T-helper 2 cell treated with Interferon-gamma antibody and Interleukin-4, amounts not matched to agents 5 μg/mL and 100 μg/mL, for 36 hours (primary cell): ENCODE results near the gene GATA5.

Source experiments
- DNase-seq: peaks from one replicate; pipeline ENCODE4 v3.0.0; 2021; ENCODE audit warnings: low spot score
- H3K27ac Mint-ChIP-seq: one replicate; pipeline ENCODE4 v1.8.0; 2021; ENCODE audit warnings: mild to moderate bottlenecking, mixed read lengths
- H3K27me3 Mint-ChIP-seq: one replicate; pipeline ENCODE4 v1.8.0; 2021; ENCODE audit warnings: low read depth, mixed read lengths
- H3K36me3 Mint-ChIP-seq: one replicate; pipeline ENCODE4 v1.8.0; 2021; ENCODE audit warnings: low read depth, mixed read lengths
- H3K4me1 Mint-ChIP-seq: one replicate; pipeline ENCODE4 v1.8.0; 2021; ENCODE audit warnings: low read depth, mixed read lengths
- H3K4me3 Mint-ChIP-seq: one replicate; pipeline ENCODE4 v1.8.0; 2022; ENCODE audit warnings: mild to moderate bottlenecking, moderate library complexity, mixed read lengths
- H3K9me3 Mint-ChIP-seq: one replicate; pipeline ENCODE4 v1.8.0; 2021; ENCODE audit warnings: mixed read lengths

GATA5 gene

DNA sequence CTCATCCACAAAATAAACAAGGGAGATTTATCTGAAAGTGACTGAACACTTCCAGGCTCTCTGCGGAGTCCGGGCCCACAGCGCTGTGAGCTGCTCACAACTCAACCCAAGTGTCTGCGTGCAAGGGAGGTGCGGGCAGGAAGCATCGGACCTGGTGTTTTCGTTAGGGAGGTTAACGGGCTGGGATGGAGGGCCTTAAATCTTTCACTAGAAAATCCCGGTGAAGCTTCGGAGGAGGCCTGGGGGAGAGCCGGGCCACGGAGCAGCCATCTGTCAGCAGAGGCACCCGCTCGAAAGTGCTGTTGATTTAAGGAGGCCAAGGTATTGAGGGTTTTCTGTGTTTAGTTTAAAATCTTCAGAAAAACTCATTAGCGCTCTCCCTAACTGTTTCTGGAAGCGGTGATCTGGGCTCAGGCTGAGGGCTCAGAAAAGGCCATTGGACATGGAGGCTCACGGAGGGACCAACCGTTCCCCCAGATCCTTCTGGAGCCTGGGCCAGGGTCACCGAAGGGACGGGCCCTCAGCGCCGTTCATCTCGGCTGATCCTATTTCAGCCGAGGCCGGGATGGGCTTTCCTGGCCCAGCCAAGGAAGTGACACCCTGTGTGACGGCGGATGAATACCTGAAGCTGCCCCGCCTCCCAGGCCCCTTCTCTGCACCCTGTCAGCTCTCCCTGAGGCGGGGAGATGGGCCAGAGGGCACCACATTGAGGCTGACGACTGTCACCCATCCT lies 20.7 kb downstream of the GATA5 start:
- Mint-ChIP-seq H3K4me1 (no peaks in the 10 kb centered on the region), H3K4me3 (no peak overlapping the region), H3K9me3 (no peaks in the 10 kb centered on the region), H3K36me3 (no peaks in the 10 kb centered on the region), H3K27ac (no peak overlapping the region), H3K27me3 (peaks cover 2% of the 10 kb centered on the region)
- DNase-seq = no peak

DNA sequence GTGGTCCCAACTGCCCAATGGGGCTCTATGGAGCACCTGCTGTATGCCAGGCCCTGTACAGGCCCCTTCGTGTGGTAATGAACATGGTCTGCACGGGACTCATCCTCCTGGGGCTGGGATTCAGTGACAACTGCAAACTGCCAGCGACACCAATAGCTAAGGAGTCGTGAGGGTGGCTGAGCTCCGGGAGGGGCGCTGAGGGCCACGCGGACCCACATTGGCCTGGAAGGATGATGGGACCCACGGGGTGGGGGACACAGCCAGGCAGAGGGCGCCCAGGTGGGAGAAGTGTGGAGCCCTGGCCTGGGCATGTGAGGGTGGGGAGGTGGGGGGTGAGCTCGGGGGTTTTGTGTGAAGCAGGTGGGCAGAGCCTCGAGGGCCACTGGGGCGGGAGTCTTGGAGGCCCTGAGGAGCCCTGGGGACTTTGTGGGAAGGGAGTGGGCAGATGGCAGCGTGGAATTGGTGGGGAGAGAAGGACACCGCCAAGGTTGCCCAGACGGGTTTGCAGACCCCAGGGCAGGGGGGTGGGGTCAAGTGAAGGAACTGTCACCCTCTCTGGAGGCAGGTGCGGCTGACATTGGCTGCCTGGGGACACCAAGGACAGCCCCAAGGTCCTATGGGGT lies 22.5 kb downstream of the GATA5 start:
- Mint-ChIP-seq H3K4me1 (no peaks in the 10 kb centered on the region), H3K36me3 (no peaks in the 10 kb centered on the region), H3K27me3 (peaks cover 2% of the 10 kb centered on the region)

GRCh38 chr20:62452475-62453095 lies 23.2 kb downstream of the GATA5 start:
- Mint-ChIP-seq H3K27ac (no peak overlapping the region), H3K36me3 (no peaks in the 10 kb centered on the region)

More for the DNA sequence above, 22.5 kb downstream of the GATA5 start:
- DNase-seq = no peak
- H3K4me3 Mint-ChIP-seq = no peak overlapping the region
- H3K27ac Mint-ChIP-seq = no peak overlapping the region
- H3K9me3 Mint-ChIP-seq = no peaks in the 10 kb centered on the region

DNA sequence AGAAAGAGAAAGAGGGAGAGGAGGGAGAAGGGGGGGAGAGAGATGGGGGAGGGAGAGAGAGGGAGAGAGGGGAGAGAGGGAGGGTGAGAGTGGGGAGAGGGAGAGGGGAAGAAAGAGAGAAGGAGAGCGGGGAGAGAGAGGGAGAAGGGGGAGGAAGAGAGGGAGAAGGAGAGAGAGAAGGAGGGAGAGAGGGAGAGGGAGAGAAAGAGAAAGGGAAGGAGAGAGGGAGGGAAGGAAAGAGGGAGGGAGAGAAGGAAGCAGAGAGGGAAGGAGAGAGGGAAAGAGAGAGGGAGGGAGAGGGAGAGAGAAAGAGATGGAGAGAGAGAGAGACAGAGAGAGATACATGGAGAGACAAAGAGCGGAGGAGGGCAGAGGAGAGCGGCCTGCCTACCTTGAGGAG lies 23.8 kb downstream of the GATA5 start:
- no peaks in the 10 kb centered on the region for H3K4me1 Mint-ChIP-seq
- DNase-seq = no peak
- H3K9me3 Mint-ChIP-seq = no peaks in the 10 kb centered on the region
- H3K4me3 Mint-ChIP-seq = no peak overlapping the region
- H3K36me3 Mint-ChIP-seq = no peaks in the 10 kb centered on the region
- peaks cover 2% of the 10 kb centered on the region for H3K27me3 Mint-ChIP-seq
- no peak overlapping the region for H3K27ac Mint-ChIP-seq

More at GRCh38 chr20:62452475-62453095, 23.2 kb downstream of the GATA5 start:
- no peak for DNase-seq
- Mint-ChIP-seq H3K9me3 (no peaks in the 10 kb centered on the region), H3K4me1 (no peaks in the 10 kb centered on the region), H3K27me3 (peaks cover 2% of the 10 kb centered on the region), H3K4me3 (no peak overlapping the region)

DNA sequence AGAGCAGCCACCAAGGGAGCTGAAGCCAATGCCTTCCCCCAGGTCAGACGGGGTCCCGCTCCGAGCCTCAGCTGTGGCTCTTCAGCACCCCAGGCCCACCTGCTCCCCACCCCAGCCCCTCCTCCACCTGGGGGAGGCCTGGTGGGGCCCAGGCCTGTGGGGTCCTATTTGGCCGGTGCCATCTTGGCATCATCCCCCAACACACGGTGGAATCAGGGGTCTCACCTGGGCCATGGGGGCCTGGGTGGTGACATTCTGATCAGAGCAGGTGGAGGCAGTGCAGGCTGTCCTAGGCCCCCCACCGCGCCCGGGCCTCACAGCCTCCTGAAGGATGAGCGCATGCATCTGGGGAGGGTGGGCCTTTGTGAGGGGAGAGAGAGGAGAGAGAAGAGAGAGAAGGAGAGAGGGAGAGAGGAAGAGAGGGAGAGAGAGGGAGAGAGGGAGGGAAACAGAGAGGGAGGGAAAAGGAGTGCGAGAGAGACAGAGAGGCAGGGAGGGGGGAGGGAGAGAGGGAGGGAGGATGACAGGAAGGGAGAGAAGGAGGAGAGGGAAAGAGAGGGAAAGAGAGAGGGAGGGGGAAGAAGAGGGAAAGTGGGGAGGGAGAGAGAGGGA lies 24.5 kb downstream of the GATA5 start:
- peaks cover 2% of the 10 kb centered on the region for H3K27me3 Mint-ChIP-seq
- H3K4me3 Mint-ChIP-seq = no peak overlapping the region
- H3K36me3 Mint-ChIP-seq = no peaks in the 10 kb centered on the region
- H3K9me3 Mint-ChIP-seq = no peaks in the 10 kb centered on the region
- no peak overlapping the region for H3K27ac Mint-ChIP-seq
- no peak for DNase-seq
- H3K4me1 Mint-ChIP-seq = no peaks in the 10 kb centered on the region

DNA sequence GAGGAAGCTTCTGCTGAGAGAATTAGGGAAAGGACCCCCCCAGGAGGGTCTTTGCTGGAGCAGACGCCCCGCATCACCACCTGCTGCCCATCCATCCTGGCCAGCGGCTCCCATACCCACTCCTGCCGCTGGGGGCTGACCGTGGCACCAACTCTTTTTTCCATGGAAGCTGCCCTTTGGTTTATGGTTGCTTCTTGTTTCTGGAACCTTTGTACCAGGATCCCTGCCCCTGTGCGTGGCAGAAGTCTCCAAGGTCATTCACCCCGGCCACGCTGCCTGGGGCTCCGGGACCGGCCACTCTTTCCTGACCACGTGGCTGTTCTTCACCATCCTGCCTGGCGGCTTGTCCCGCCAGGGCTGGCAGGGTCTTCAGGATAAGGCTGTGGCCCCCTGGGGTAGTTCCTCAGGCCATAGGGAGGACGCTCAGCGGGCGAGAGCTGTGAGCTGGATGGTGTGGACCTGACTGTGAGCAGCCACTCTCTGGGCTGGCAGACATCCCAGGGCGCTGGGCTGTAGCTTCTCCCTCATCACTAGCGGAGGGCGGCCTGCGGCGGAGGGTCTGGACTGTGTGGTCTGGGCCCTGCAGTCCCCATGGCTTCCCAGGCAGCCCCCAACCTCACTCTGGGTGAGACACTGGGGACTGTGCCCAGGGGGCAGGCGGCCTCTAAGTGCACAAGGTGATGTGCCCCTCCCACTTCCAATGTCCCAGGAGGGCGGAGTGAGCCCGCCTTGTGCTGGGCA lies 25.7 kb downstream of the GATA5 start:
- Mint-ChIP-seq H3K36me3 (no peaks in the 10 kb centered on the region), H3K9me3 (no peaks in the 10 kb centered on the region), H3K27me3 (no peaks in the 10 kb centered on the region), H3K27ac (no peak overlapping the region), H3K4me1 (no peaks in the 10 kb centered on the region), H3K4me3 (no peak overlapping the region)
- no peak for DNase-seq

GRCh38 chr20:62448788-62449187 lies 27.0 kb downstream of the GATA5 start:
- H3K4me1 Mint-ChIP-seq = no peaks in the 10 kb centered on the region
- no peaks in the 10 kb centered on the region for H3K36me3 Mint-ChIP-seq
- H3K27me3 Mint-ChIP-seq = no peaks in the 10 kb centered on the region
- no peak overlapping the region for H3K4me3 Mint-ChIP-seq
- no peak for DNase-seq
- no peaks in the 10 kb centered on the region for H3K9me3 Mint-ChIP-seq
- H3K27ac Mint-ChIP-seq = no peak overlapping the region

DNA sequence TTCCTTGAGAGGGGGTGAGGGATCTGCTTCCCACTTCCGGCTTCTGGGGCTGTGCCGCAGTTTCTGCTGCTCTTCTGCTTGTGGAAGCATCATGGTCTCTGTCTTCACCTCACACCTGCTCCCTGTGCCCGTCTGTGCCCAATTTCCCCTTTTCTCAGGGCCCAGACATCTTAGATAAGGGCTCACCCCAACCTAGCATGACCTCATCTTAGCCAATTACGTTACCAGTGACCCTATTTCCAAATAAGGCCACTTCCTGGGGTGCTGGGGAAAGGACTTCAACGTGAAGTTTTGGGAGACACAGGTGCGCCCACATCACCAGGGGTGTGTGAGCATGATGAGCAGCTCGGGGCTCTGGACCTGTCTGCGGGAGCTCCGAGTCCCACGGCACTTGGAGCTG lies 27.8 kb downstream of the GATA5 start:
- Mint-ChIP-seq H3K9me3 (no peaks in the 10 kb centered on the region), H3K27me3 (no peaks in the 10 kb centered on the region)
- no peak for DNase-seq

GRCh38 chr20:62446888-62447869 lies 28.6 kb downstream of the GATA5 start:
- Mint-ChIP-seq H3K27ac (no peak overlapping the region), H3K36me3 (no peaks in the 10 kb centered on the region), H3K9me3 (no peaks in the 10 kb centered on the region), H3K27me3 (no peaks in the 10 kb centered on the region), H3K4me1 (no peaks in the 10 kb centered on the region), H3K4me3 (no peak overlapping the region)
- no peak for DNase-seq

More for the DNA sequence above, 27.8 kb downstream of the GATA5 start:
- Mint-ChIP-seq H3K4me3 (no peak overlapping the region), H3K27ac (no peak overlapping the region), H3K36me3 (no peaks in the 10 kb centered on the region), H3K4me1 (no peaks in the 10 kb centered on the region)

DNA sequence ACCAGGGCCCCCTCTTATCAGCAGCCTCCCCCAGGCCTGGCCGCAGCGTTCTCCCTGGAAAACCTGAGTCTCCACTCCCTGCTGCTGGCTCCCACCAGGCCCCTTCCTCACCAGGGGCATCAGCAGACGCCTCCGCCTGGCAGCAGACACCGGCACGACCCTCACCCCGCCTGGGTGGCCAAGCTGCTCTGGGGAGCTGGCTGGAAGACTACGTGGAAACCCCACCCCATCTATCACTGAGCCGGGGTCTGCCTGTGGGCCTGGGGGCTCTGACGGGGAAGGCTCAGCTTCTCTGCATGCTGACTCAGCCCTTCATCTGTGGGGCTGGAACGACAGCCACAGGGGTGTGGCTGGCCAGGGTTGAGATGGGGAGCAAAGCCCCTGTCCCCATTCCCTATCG lies 29.3 kb downstream of the GATA5 start:
- Mint-ChIP-seq H3K4me3 (no peak overlapping the region), H3K27ac (no peak overlapping the region), H3K27me3 (no peaks in the 10 kb centered on the region), H3K36me3 (no peaks in the 10 kb centered on the region), H3K4me1 (no peaks in the 10 kb centered on the region), H3K9me3 (no peaks in the 10 kb centered on the region)
- no peak for DNase-seq

- Mint-ChIP-seq H3K9me3 (no peaks in the 10 kb centered on the region), H3K27me3 (no peaks in the 10 kb centered on the region), H3K36me3 (no peaks in the 10 kb centered on the region), H3K4me3 (no peak overlapping the region), H3K4me1 (no peaks in the 10 kb centered on the region), H3K27ac (no peak overlapping the region)
- no peak for DNase-seq
These were observed 30.0 kb downstream of the GATA5 start for GRCh38 chr20:62445553-62446340.

GRCh38 chr20:62444286-62444685 lies 31.5 kb downstream of the GATA5 start:
- no peaks in the 10 kb centered on the region for H3K9me3 Mint-ChIP-seq
- H3K36me3 Mint-ChIP-seq = no peaks in the 10 kb centered on the region
- no peaks in the 10 kb centered on the region for H3K27me3 Mint-ChIP-seq
- no peaks in the 10 kb centered on the region for H3K4me1 Mint-ChIP-seq
- no peak overlapping the region for H3K4me3 Mint-ChIP-seq
- H3K27ac Mint-ChIP-seq = no peak overlapping the region
- DNase-seq = no peak
